AG10803 (cell line): ENCODE data around the gene SVEP1.

Experiments
- DNase-seq: peaks from one replicate; pipeline ENCODE4 v3.0.0; 2010; ENCODE audit warnings: low read depth
- H3K4me3 ChIP-seq: 2 replicates; pipeline ENCODE4 v1.5.1; 2011; ENCODE audit warnings: mild to moderate bottlenecking, low read length, control low read depth
- CTCF ChIP-seq: conservative IDR thresholded peaks from 2 replicates; pipeline ENCODE4 v1.5.1; 2011; ENCODE audit warnings: mild to moderate bottlenecking, low read length, control low read depth, inconsistent platforms

The SVEP1 gene

GRCh38 chr9:110579034-110579861, at the start of gene SVEP1:
Gene SVEP1 (minus strand): TSS chr9:110579741. CDS start chr9:110579543, 198 bp downstream.
- peak; percentile 69 for DNase-seq
- TF ChIP-seq CTCF, result no peak
- peak within 1 kb of the TSS; percentile 82 for H3K4me3 ChIP-seq

- DNase-seq, result peak; percentile 89
- no peak overlapping the region for H3K4me3 ChIP-seq
- no peak for TF ChIP-seq CTCF
Measured at GRCh38 chr9:110626101-110626829, 46.7 kb upstream of the SVEP1 start.

GRCh38 chr9:110623462-110624025, 44.0 kb upstream of the SVEP1 start:
- DNase-seq, result peak; percentile 60
- peak; percentile 68 for TF ChIP-seq CTCF
- H3K4me3 ChIP-seq, result no peak overlapping the region

- no peak overlapping the region for H3K4me3 ChIP-seq
- DNase-seq, result no peak
- TF ChIP-seq CTCF, result no peak
Measured at GRCh38 chr9:110622368-110622767, 42.8 kb upstream of the SVEP1 start.

GRCh38 chr9:110620726-110621125, 41.2 kb upstream of the SVEP1 start:
- no peak overlapping the region for H3K4me3 ChIP-seq
- peak; percentile 58 for DNase-seq
- TF ChIP-seq CTCF, result no peak

GRCh38 chr9:110619831-110620230, 40.3 kb upstream of the SVEP1 start:
- TF ChIP-seq CTCF, result no peak
- no peak overlapping the region for H3K4me3 ChIP-seq
- DNase-seq, result peak; percentile 73
